Neural progenitor cell (in vitro differentiated cells): ENCODE results near the gene NDUFS8.

ENCODE experiments used
- CTCF ChIP-seq: fragments of 200-600 bp; sonication (generic); IDR thresholded peaks from 2 replicates; pipeline ENCODE4 v1.5.1; 2017; ENCODE audit warnings: antibody characterized with exemption, mild to moderate bottlenecking
- EZH2 ChIP-seq: fragments of 200-600 bp; sonication (generic); IDR thresholded peaks from 2 replicates; pipeline ENCODE4 v1.6.1; 2017; ENCODE audit warnings: antibody characterized with exemption, mild to moderate bottlenecking, moderate library complexity

- TF ChIP-seq CTCF: no peak
- TF ChIP-seq EZH2: no peak
Measured at GRCh38 chr11:68036717-68037239, 6.3 kb downstream of the NDUFS8 start.
